OCI-LY1 (cell line): Measurements from ENCODE around the gene NDUFAF2.

Source experiments
- EZH2 ChIP-seq: fragments of 200-600 bp; sonication (generic), shearing (Covaris generic); IDR thresholded peaks from 2 replicates; pipeline ENCODE4 v1.8.0; 2017; ENCODE audit warnings: borderline replicate concordance, mixed run types, mild to moderate bottlenecking, antibody characterized with exemption, low read length, moderate library complexity, mixed read lengths
- TF ChIP-seq, protein P1 (sequence below): fragments of 200-600 bp; sonication (generic), shearing (Covaris generic); IDR thresholded peaks from 2 replicates; pipeline ENCODE4 v1.5.1; 2017; ENCODE audit warnings: mild to moderate bottlenecking, antibody characterized with exemption, low read length, moderate library complexity, mixed read lengths

DNA sequence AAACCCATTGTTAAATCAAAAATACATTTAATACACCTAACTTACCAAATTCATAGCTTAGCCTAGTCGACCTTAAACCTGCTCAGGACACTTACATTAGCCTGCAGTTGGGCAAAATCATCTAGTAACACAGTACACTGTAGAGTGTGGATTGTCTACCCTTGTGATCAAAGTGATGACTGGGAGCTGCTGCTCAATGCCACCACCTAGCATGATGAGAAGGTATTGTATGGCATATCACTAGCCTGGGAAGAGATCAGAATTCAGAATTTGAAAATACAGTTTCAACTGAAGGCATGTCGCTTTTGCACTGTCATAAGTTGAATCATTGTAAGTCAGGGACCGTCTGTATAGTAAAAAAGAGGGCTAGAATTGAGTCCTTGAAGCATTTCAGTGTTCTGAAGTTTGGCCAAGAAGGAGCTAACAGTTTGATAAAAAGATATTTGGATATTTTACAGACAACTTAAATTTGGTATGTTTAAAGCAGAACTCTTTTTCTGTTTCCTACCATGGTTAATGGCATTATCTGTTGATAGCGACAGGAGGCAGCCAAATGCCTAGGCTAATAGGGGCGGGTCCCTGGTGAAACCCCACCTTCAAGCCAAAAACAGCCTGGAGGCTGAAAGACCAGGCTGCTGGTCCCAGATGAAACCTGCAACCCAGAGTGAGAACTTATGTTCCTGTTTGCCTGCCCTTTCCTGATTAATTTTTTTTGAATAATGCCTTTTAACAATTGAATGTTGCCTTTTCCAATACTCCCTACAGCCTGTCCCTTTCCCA, 194.3 kb downstream of the NDUFAF2 start:
- TF ChIP-seq, protein P1, sequence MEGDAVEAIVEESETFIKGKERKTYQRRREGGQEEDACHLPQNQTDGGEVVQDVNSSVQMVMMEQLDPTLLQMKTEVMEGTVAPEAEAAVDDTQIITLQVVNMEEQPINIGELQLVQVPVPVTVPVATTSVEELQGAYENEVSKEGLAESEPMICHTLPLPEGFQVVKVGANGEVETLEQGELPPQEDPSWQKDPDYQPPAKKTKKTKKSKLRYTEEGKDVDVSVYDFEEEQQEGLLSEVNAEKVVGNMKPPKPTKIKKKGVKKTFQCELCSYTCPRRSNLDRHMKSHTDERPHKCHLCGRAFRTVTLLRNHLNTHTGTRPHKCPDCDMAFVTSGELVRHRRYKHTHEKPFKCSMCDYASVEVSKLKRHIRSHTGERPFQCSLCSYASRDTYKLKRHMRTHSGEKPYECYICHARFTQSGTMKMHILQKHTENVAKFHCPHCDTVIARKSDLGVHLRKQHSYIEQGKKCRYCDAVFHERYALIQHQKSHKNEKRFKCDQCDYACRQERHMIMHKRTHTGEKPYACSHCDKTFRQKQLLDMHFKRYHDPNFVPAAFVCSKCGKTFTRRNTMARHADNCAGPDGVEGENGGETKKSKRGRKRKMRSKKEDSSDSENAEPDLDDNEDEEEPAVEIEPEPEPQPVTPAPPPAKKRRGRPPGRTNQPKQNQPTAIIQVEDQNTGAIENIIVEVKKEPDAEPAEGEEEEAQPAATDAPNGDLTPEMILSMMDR, result peak; percentile 44; the same call in 1 of the 2 replicates
- no peak for TF ChIP-seq EZH2
